ACC112 (cell line): ENCODE results near the gene MYT1.

Experiments used
- H2AFZ ChIP-seq: fragments of 200-600 bp; sonication (generic); one replicate; pipeline ENCODE4 v1.6.0; 2017; ENCODE audit warnings: antibody characterized with exemption, low read length; ENCODE audit not compliant: unreplicated experiment
- H3K27ac ChIP-seq: fragments of 200-600 bp; sonication (generic); 2 replicates; pipeline ENCODE4 v1.5.1; 2014; ENCODE audit warnings: low read depth, mild to moderate bottlenecking, antibody characterized with exemption, low read length, moderate library complexity
- H3K27me3 ChIP-seq: fragments of 200-600 bp; sonication (generic); 2 replicates; pipeline ENCODE4 v1.6.1; 2014; ENCODE audit warnings: mild to moderate bottlenecking, antibody characterized with exemption, low read length, moderate library complexity, mixed read lengths; ENCODE audit not compliant: insufficient read depth
- H3K36me3 ChIP-seq: fragments of 200-600 bp; sonication (generic); 2 replicates; pipeline ENCODE4 v1.6.1; 2016; ENCODE audit warnings: mild to moderate bottlenecking, antibody characterized with exemption, low read length, moderate library complexity, mixed read lengths; ENCODE audit not compliant: insufficient read depth
- H3K4me1 ChIP-seq: fragments of 200-600 bp; sonication (generic); one replicate; pipeline ENCODE4 v1.6.1; 2016; ENCODE audit warnings: low read length, mixed read lengths; ENCODE audit not compliant: insufficient read depth, unreplicated experiment, control insufficient read depth
- H3K4me3 ChIP-seq: fragments of 200-600 bp; sonication (generic); 2 replicates; pipeline ENCODE4 v1.5.1; 2014; ENCODE audit warnings: mild to moderate bottlenecking, low read depth, low read length
- H3K79me2 ChIP-seq: fragments of 200-600 bp; sonication (generic); one replicate; pipeline ENCODE4 v1.6.0; 2016; ENCODE audit warnings: low read length; ENCODE audit not compliant: control insufficient read depth, unreplicated experiment, insufficient read depth

Gene MYT1

DNA sequence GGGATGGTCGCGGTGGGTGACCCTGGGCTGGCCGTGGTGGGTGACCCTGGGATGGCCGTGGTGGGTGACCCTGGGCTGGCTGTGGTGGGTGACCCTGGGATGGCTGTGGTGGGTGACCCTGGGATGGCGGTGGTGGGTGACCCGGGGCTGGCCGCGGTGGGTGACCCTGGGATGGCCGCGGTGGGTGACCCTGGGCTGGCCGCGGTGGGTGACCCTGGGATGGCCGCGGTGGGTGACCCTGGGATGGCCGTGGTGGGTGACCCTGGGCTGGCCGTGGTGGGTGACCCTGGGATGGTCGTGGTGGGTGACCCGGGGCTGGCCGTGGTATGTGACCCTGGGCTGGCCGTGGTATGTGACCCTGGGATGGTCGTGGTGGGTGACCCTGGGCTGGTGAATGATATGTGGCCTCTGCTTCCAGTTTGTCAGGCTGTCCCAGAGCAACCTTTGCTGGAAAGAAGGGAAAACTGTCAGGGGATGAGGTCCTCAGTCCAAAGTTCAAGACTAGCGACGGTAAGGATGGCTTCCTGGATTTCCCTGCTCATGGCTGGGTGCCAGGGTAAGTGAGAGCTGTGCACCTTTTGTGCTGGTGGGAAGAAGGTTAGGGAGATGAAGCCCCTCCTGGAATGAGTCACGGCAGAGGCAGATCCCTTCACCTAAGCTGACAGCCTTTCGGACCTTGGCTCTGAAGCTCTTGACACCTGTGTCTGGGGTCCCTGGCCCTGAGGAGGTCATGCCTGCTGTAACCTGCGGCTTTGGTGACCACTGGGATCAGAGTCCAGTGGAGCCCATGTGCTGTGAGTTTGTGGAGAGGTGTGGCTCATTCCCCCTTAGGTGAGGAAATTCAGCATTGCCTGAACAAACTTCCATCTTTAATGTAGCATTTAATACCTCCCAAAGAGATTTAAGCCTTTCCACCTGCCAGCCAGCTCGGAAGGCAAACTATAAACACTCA lies 72.2 kb downstream of the MYT1 start:
- Histone ChIP-seq H3K27me3 (no peaks in the 10 kb centered on the region), H3K4me3 (no peak overlapping the region), H3K4me1 (no peaks in the 10 kb centered on the region), H3K36me3 (no peaks in the 10 kb centered on the region), H2AFZ (no peak overlapping the region), H3K79me2 (no peaks in the 10 kb centered on the region), H3K27ac (no peak overlapping the region)

GRCh38 chr20:64237316-64237715 lies 73.1 kb downstream of the MYT1 start:
- Histone ChIP-seq H3K27me3 (no peaks in the 10 kb centered on the region), H3K36me3 (no peaks in the 10 kb centered on the region), H3K4me1 (no peaks in the 10 kb centered on the region), H3K4me3 (no peak overlapping the region), H3K27ac (no peak overlapping the region), H2AFZ (no peak overlapping the region), H3K79me2 (no peaks in the 10 kb centered on the region)

- no peaks in the 10 kb centered on the region for H3K27me3 ChIP-seq
- no peak overlapping the region for H3K27ac ChIP-seq
- H3K4me1 ChIP-seq, result no peaks in the 10 kb centered on the region
- H3K79me2 ChIP-seq, result no peaks in the 10 kb centered on the region
- no peaks in the 10 kb centered on the region for H3K36me3 ChIP-seq
- H3K4me3 ChIP-seq, result no peak overlapping the region
- H2AFZ ChIP-seq, result no peak overlapping the region
These were observed 74.0 kb downstream of the MYT1 start for GRCh38 chr20:64238115-64238825.

DNA sequence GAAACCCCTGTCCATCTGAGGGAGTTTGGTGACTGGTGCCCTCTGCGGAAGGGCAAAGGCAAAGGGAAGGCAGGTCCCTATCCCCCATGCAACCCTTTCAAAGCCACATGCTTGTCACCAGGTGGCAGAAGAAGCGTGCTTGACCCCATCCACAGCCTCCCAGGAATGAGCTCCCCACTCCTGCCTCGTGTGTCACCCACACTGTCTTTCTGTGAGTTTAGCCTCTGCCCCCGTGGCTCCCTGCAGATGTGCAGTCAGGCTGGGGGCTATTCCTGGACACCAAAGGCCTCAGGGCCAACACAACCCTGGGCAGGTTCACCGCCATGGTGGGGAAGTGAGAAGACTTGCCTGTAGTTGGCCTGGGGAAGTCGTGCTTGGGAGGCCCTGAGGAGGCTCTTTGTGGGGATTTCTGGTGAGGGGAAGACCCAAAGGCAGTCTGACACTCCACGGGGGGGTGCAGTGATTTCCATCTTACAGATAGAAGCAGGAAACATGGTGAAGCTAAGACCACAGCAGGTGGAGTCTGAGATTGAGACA lies 74.7 kb downstream of the MYT1 start:
- Histone ChIP-seq H2AFZ (no peak overlapping the region), H3K79me2 (no peaks in the 10 kb centered on the region), H3K4me3 (no peak overlapping the region), H3K27me3 (no peaks in the 10 kb centered on the region), H3K36me3 (no peaks in the 10 kb centered on the region), H3K27ac (no peak overlapping the region), H3K4me1 (no peaks in the 10 kb centered on the region)

GRCh38 chr20:64239449-64240242 lies 75.4 kb downstream of the MYT1 start:
- Histone ChIP-seq H3K4me1 (no peaks in the 10 kb centered on the region), H3K36me3 (no peaks in the 10 kb centered on the region), H3K27me3 (no peaks in the 10 kb centered on the region), H3K27ac (no peak overlapping the region), H3K79me2 (no peaks in the 10 kb centered on the region), H2AFZ (no peak overlapping the region), H3K4me3 (no peak overlapping the region)

DNA sequence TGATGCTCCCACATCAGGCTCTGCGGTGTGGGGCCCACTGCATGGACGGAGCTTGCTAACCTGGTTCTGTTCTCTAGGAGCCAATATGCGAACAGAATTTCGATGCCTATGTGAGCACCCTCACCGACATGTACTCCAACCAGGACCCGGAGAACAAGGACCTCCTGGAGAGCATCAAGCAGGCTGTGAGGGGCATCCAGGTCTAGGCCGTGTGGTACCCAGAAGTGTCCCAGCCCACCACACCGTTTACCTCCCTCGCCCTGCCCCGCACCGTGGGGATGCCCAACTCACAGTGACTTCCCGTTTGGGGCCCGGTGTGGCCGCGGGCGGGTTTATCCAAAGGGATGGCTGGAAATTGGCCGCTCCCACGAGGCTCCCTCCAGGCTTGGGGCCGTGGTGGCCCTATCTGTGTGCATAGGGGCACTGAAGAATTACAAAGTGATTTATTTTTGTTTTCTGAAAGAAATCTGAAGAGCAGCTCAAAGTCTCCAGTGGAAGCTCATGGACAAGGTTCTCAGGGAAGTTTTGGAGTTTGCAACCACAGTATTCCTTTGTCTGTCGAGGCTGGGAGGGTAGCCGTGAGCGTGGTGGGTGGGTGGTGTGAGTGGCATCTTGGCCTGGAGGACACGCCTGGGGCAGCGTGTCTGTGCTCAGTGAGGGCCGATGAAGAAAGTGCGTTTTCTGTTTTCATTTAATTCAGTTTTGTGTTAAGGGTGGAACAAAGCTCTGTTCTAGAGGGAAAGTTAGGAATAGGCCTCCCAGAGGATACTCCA lies 76.2 kb downstream of the MYT1 start:
- H2AFZ ChIP-seq, result no peak overlapping the region
- H3K79me2 ChIP-seq, result no peaks in the 10 kb centered on the region
- H3K4me3 ChIP-seq, result no peak overlapping the region
- H3K27me3 ChIP-seq, result 0 out of 2 replicates have a peak, but pooled peaks cover 4% of the 10 kb centered on the region
- H3K36me3 ChIP-seq, result no peaks in the 10 kb centered on the region
- H3K27ac ChIP-seq, result no peak overlapping the region
- no peaks in the 10 kb centered on the region for H3K4me1 ChIP-seq

DNA sequence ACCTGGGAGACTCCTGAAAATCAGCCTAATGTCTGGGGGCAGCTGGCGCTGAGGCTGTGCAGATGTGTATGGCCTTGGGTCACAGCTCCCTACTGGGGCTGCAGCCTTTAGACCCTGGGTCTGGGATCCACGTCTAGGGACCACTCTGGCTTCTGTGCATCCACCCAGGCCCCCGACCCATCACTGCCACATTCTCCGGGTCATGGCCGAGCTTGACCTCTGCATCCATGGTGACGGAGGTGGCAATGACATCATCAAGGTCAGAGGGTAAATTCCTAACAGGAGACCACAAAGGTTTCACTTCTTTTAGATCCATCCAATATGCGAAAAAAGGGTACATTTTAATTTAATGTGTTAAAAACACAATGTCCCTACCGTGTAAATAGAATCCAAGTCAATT lies 76.8 kb downstream of the MYT1 start:
- Histone ChIP-seq H3K4me3 (no peak overlapping the region), H3K4me1 (no peaks in the 10 kb centered on the region), H3K79me2 (no peaks in the 10 kb centered on the region), H3K36me3 (no peaks in the 10 kb centered on the region), H3K27me3 (peaks cover 8% of the 10 kb centered on the region; the same call in 1 of the 2 replicates), H2AFZ (no peak overlapping the region), H3K27ac (no peak overlapping the region)

DNA sequence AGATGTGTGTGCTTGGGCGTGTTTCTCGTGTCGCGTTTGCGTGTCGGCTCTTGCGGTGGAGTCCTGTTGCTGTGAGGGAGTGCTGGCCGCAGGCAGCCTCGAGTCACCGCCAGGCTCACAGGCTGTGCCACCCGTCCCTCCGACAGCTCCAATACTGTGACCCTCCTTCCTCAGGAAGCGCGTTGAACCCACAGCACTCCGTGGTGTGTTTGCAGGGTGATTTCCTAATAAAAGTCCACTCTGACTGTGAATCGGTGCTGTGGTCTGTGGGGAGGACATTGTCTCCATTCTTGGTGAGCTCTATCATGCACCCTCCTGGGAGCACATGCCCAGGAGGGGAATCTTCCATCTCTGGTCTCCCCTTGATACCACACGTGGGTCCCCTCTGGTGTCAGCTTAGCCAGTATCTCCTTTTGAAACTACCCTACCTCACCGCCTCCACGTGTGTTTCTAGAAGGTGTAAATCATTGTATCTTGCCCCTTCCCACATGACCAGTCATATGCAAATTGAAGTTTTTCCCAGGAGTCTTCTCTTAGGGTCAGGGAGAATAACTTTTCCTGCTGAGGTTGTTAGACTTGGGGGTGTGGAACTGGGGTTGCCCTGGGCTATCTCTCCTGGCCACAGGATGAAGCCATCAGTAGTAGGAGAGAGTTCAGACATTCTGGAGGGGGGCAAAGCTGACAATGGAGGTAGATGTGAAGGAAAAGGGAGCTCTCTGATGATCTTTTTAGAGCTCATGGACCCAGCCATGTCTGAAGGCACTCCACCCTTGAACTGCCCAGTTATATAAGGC lies 77.9 kb downstream of the MYT1 start:
- Histone ChIP-seq H3K27ac (no peak overlapping the region), H2AFZ (no peak overlapping the region), H3K36me3 (no peaks in the 10 kb centered on the region), H3K4me1 (no peaks in the 10 kb centered on the region), H3K4me3 (no peak overlapping the region), H3K27me3 (peaks cover 14% of the 10 kb centered on the region; the same call in 1 of the 2 replicates), H3K79me2 (no peaks in the 10 kb centered on the region)

DNA sequence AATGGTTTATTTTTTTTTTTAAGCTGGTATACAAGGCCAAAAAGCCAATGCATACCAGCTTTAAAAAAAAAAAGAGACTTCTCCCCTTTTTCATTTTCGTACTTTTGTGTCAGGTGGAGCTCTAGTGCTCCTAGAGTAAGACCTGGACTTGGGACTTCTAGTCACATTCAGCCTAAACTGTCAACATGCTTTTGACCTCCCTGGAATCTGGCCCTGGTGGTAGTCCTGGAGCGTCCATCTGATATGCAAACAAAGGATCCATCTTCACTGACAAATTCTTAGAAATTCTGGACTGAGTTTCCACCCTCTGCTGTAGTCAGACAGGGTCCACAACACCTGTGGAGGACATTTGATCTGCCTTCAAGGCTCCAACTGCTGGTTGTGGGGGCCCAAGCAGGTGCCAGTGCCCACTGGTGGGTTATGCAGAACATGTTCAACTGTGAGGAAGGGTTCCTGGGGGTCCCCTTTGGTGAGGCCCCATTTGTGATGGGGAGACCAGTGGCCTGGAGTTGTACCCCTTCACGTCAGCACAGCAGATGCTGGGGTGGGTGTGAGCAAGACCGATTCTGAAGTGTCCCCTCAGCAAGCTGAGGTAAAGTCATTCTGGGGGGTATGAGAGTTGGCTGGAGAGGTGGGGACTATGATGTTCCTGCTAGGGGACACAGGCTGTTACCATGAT lies 78.7 kb downstream of the MYT1 start:
- Histone ChIP-seq H3K27me3 (peaks cover 14% of the 10 kb centered on the region; the same call in 1 of the 2 replicates), H3K4me1 (no peaks in the 10 kb centered on the region)

More for the DNA sequence above, 78.7 kb downstream of the MYT1 start:
- Histone ChIP-seq H3K4me3 (no peak overlapping the region), H3K27ac (no peak overlapping the region), H2AFZ (no peak overlapping the region), H3K36me3 (no peaks in the 10 kb centered on the region), H3K79me2 (no peaks in the 10 kb centered on the region)
